Transverse colon (tissue), 4 donors: ENCODE measurements around the gene JADE3. TPM values are rescaled to one million over a fixed set of nuclear protein-coding genes. Genes with fewer than 3 reads are reported as not detected.

Experiments
- DNase-seq: peaks from one replicate; pipeline ENCODE4 v3.0.0-alpha.2; 2019
- H3K27ac ChIP-seq, 4 donors: fragments of 200-600 bp; sonication (generic); 2 replicates each; pipeline ENCODE4 v1.5.1; 2016 to 2018; ENCODE audit warnings: inconsistent platforms in 4 of 4
- H3K27me3 ChIP-seq: fragments of 200-600 bp; sonication (generic); 2 replicates; pipeline ENCODE4 v1.5.1; 2017; ENCODE audit warnings: inconsistent platforms
- H3K36me3 ChIP-seq, 4 donors: fragments of 200-600 bp; sonication (generic); 2 replicates each; pipeline ENCODE4 v1.5.1; 2017 to 2019; ENCODE audit warnings: inconsistent platforms in 4 of 4
- H3K4me1 ChIP-seq, 4 donors: fragments of 200-600 bp; sonication (generic); 2 replicates each; pipeline ENCODE4 v1.5.1; 2017 to 2020; ENCODE audit warnings: inconsistent platforms in 4 of 4
- H3K4me3 ChIP-seq, 4 donors: fragments of 200-600 bp; sonication (generic); 1 replicate in 1 of 4; 2 replicates in 3 of 4; pipeline versions ENCODE4 v1.5.1 to v1.6.1; 2017 to 2019; ENCODE audit warnings: inconsistent platforms in 4 of 4
- H3K9me3 ChIP-seq, 2 donors: fragments of 200-600 bp; sonication (generic); 2 replicates each; pipeline ENCODE4 v1.5.1; 2017 to 2019; ENCODE audit warnings: inconsistent platforms in 2 of 2
- CTCF ChIP-seq, 5 experiments: fragments of 200-600 bp in 3 of 5; fragments of 450-650 bp in 2 of 5; sonication (generic) in 3 of 5; IDR thresholded peaks; 1 replicate in 2 of 5; 2 replicates in 3 of 5; pipeline ENCODE4 v1.5.1; 2016 to 2017; ENCODE audit warnings: antibody characterized with exemption in 5 of 5, inconsistent platforms in 3 of 5, mild to moderate bottlenecking in 2 of 5, moderate library complexity in 1 of 5
- EP300 ChIP-seq: sonication (generic); formaldehyde crosslinking; IDR thresholded peaks from one replicate; pipeline ENCODE4 v1.6.1; 2017; ENCODE audit warnings: antibody characterized with exemption, low read depth
- POLR2A ChIP-seq: fragments of 450-650 bp; IDR thresholded peaks from one replicate; pipeline ENCODE4 v1.6.1; 2016; ENCODE audit warnings: antibody characterized with exemption, mild to moderate bottlenecking, moderate library complexity
- POLR2AphosphoS5 ChIP-seq, 3 donors: sonication (generic); formaldehyde crosslinking; IDR thresholded peaks; one replicate each; pipeline ENCODE4 v1.6.1; 2016; ENCODE audit warnings: antibody characterized with exemption in 3 of 3
- WGBS, 2 donors: methylation state at CpG; one replicate each; pipeline ENCODE4 v1.1.5; 2018; ENCODE audit warnings: low coverage in 1 of 2; 5-methylcytosine and 5-hydroxymethylcytosine counted together
- in situ Hi-C, 4 donors: fragments of 200-750 bp; cut with MboI; loops; one replicate each; pipeline versions ENCODE4 v1.15.0 to v1.15.1; 2017; ENCODE audit warnings: low sequenced_read_pairs in 3 of 4, low pct_ligation_motif_present in 1 of 4, low pct_unique_long_range_greater_than_20kb in 1 of 4
- intact Hi-C: fragments of 100-400 bp; cut with DNase I; formaldehyde crosslinking; loops from one replicate; pipeline ENCODE4 v1.15.1; 2023; ENCODE audit warnings: low total_unique reads
- total RNA-seq, 4 donors: library from RNA; depleted of rRNA; stranded (reverse); fragments of >200 nt; gene quantifications; one replicate each; pipeline ENCODE4 v1.1.0, GENCODE V29; 2016

JADE3 gene
- total RNA-seq, 4 donors from 2014 or later: 0.60 to 5.6 (median 3.1) TPM

- in situ Hi-C loops: no loop called here
- no peak overlapping the region for H3K4me3 ChIP-seq
These were observed 45.5 kb upstream of the JADE3 start for GRCh38 chrX:46866726-46867125.

GRCh38 chrX:46873746-46874145, 38.5 kb upstream of the JADE3 start:
- 57% methylated on average over 2 of the region's 2 CpGs; no CpG with 5 or more reads in 1 of the 2 donors for WGBS, 2 donors
- DNase-seq: no peak
- TF ChIP-seq CTCF (IDR thresholded peaks at IDR 0.05) (no peak), EP300 (no peak), POLR2AphosphoS5 (IDR thresholded peaks at IDR 0.05) (no peak), POLR2A (no peak)

More at GRCh38 chrX:46866726-46867125, 45.5 kb upstream of the JADE3 start:
- no peak for DNase-seq
- intact Hi-C loops: no loop called here
- H3K4me1 ChIP-seq: no peaks in the 10 kb centered on the region
- H3K9me3 ChIP-seq: no peaks in the 10 kb centered on the region
- TF ChIP-seq POLR2AphosphoS5 (IDR thresholded peaks at IDR 0.05): no peak
- no peak for TF ChIP-seq POLR2A
- no peak for TF ChIP-seq EP300
- TF ChIP-seq CTCF (IDR thresholded peaks at IDR 0.05): no peak
- H3K36me3 ChIP-seq: no peaks in the 10 kb centered on the region
- no peak overlapping the region for H3K27ac ChIP-seq
- H3K27me3 ChIP-seq: no peaks in the 10 kb centered on the region

GRCh38 chrX:46876901-46877300, 35.3 kb upstream of the JADE3 start:
- TF ChIP-seq CTCF (IDR thresholded peaks at IDR 0.05): no peak
- no peak for TF ChIP-seq POLR2AphosphoS5 (IDR thresholded peaks at IDR 0.05)
- no peak for TF ChIP-seq POLR2A
- no peak overlapping the region for H3K27ac ChIP-seq
- no peaks in the 10 kb centered on the region for H3K36me3 ChIP-seq
- in situ Hi-C loops (loop anchor here in 2 of 4 donors (25.0 kb wide), 1 partner anchor 110 kb away; no protein-coding TSS in a partner anchor), intact Hi-C loops (no loop called here)
- H3K4me1 ChIP-seq: no peaks in the 10 kb centered on the region
- no peak for DNase-seq
- H3K4me3 ChIP-seq: no peak overlapping the region
- no peaks in the 10 kb centered on the region for H3K27me3 ChIP-seq
- no peaks in the 10 kb centered on the region for H3K9me3 ChIP-seq

More at GRCh38 chrX:46873746-46874145, 38.5 kb upstream of the JADE3 start:
- Histone ChIP-seq H3K36me3 (no peaks in the 10 kb centered on the region), H3K27me3 (no peaks in the 10 kb centered on the region), H3K9me3 (no peaks in the 10 kb centered on the region), H3K27ac (no peak overlapping the region), H3K4me1 (no peaks in the 10 kb centered on the region), H3K4me3 (no peak overlapping the region)
- in situ Hi-C loops: no loop called here
- intact Hi-C loops: no loop called here

- Histone ChIP-seq H3K9me3 (no peaks in the 10 kb centered on the region), H3K4me1 (no peaks in the 10 kb centered on the region), H3K27ac (no peak overlapping the region), H3K4me3 (no peak overlapping the region), H3K27me3 (no peaks in the 10 kb centered on the region), H3K36me3 (no peaks in the 10 kb centered on the region)
- DNase-seq: no peak
- no peak for TF ChIP-seq POLR2AphosphoS5 (IDR thresholded peaks at IDR 0.05)
- no peak for TF ChIP-seq CTCF (IDR thresholded peaks at IDR 0.05)
- TF ChIP-seq EP300: no peak
- TF ChIP-seq POLR2A: no peak
- intact Hi-C loops (no loop called here), in situ Hi-C loops (loop anchor here in 2 of 4 donors (25.0 kb wide), 1 partner anchor 105 kb away; no protein-coding TSS in a partner anchor)
- 60% methylated on average over 1 of the region's 1 CpG; no CpG with 5 or more reads in 1 of the 2 donors for WGBS, 2 donors
These were observed 30.0 kb upstream of the JADE3 start for GRCh38 chrX:46882266-46882665.
